Naive thymus-derived CD4-positive, alpha-beta T cell (primary cell): ENCODE results near the gene COL6A1. TPM values are rescaled to one million over a fixed set of nuclear protein-coding genes. Genes with fewer than 3 reads are reported as not detected.

Experiments
- ATAC-seq: fragments of 150-1000 bp; cut with Tn5 transposase; 2 replicates; pipeline ENCODE4 v1.10.0; 2021; ENCODE audit warnings: mild to moderate bottlenecking, moderate library complexity
- CTCF ChIA-PET: fragments of 350-600 bp; sonication (Branson Sonifier 250); formaldehyde crosslinking; loops from one replicate; lab custom pipeline; 2021; ENCODE audit warnings: antibody characterized with exemption; lab: Charles Lee
- POLR2A ChIA-PET: fragments of 350-600 bp; sonication (Branson Sonifier 250); formaldehyde crosslinking; loops from one replicate; lab custom pipeline; 2021; ENCODE audit warnings: antibody characterized with exemption, inconsistent platforms; lab: Charles Lee
- DNase-seq, 9 donors: peaks; one replicate each; pipeline versions ENCODE4 v3.0.0 to v3.0.0-alpha.2; 2020 to 2022; ENCODE audit warnings: mixed read lengths in 1 of 9
- H3K27ac ChIP-seq: one replicate; pipeline ENCODE4 v1.7.0; 2013; ENCODE audit warnings: mild to moderate bottlenecking, low read depth, low read length, moderate library complexity
- H3K27me3 ChIP-seq, 2 donors: one replicate each; pipeline ENCODE4 v1.7.0; 2013; ENCODE audit warnings: low read length in 2 of 2, mild to moderate bottlenecking in 2 of 2, moderate library complexity in 2 of 2; ENCODE audit not compliant: control insufficient read depth in 2 of 2, insufficient read depth in 2 of 2
- H3K36me3 ChIP-seq, 3 experiments: 1 replicate in 2 of 3; 2 replicates in 1 of 3; pipeline ENCODE4 v1.7.0; 2013; ENCODE audit warnings: low read length in 3 of 3, mild to moderate bottlenecking in 3 of 3, moderate library complexity in 1 of 3; ENCODE audit not compliant: insufficient read depth in 3 of 3, control insufficient read depth in 2 of 3
- H3K4me1 ChIP-seq, 2 donors: one replicate each; pipeline ENCODE4 v1.7.0; 2013; ENCODE audit warnings: low read length in 2 of 2, mild to moderate bottlenecking in 2 of 2, moderate library complexity in 1 of 2; ENCODE audit not compliant: control insufficient read depth in 2 of 2, insufficient read depth in 2 of 2
- H3K4me3 ChIP-seq: 2 replicates; pipeline ENCODE4 v1.7.0; 2013; ENCODE audit warnings: mild to moderate bottlenecking, low read length
- H3K9me3 ChIP-seq, 3 experiments: 1 replicate in 2 of 3; 2 replicates in 1 of 3; pipeline ENCODE4 v1.7.0; 2013; ENCODE audit warnings: low read length in 3 of 3; ENCODE audit not compliant: control insufficient read depth in 2 of 3
- H3K27ac Mint-ChIP-seq, 9 donors: one replicate each; pipeline ENCODE4 v1.8.0; 2020 to 2022; ENCODE audit warnings: mixed read lengths in 9 of 9, mild to moderate bottlenecking in 8 of 9, moderate library complexity in 5 of 9, inconsistent platforms in 2 of 9
- H3K27me3 Mint-ChIP-seq, 5 donors: one replicate each; pipeline ENCODE4 v1.8.0; 2021 to 2022; ENCODE audit warnings: mixed read lengths in 5 of 5, mild to moderate bottlenecking in 1 of 5
- H3K36me3 Mint-ChIP-seq, 5 donors: one replicate each; pipeline ENCODE4 v1.8.0; 2020 to 2022; ENCODE audit warnings: mixed read lengths in 5 of 5, mild to moderate bottlenecking in 3 of 5, inconsistent platforms in 1 of 5
- H3K4me1 Mint-ChIP-seq, 7 donors: one replicate each; pipeline ENCODE4 v1.8.0; 2020 to 2022; ENCODE audit warnings: mixed read lengths in 7 of 7, mild to moderate bottlenecking in 3 of 7, inconsistent platforms in 1 of 7
- H3K4me3 Mint-ChIP-seq, 10 donors: one replicate each; pipeline ENCODE4 v1.8.0; 2020 to 2022; ENCODE audit warnings: mild to moderate bottlenecking in 10 of 10, mixed read lengths in 10 of 10, moderate library complexity in 6 of 10, inconsistent platforms in 2 of 10
- H3K9me3 Mint-ChIP-seq, 11 donors: one replicate each; pipeline ENCODE4 v1.8.0; 2020 to 2022; ENCODE audit warnings: mixed read lengths in 11 of 11, mild to moderate bottlenecking in 4 of 11, inconsistent platforms in 1 of 11, moderate library complexity in 1 of 11
- intact Hi-C, 2 donors: fragments of 100-400 bp; cut with micrococcal nuclease; formaldehyde crosslinking; loops; one replicate each; pipeline ENCODE4 v1.15.1; 2023
- polyA plus RNA-seq, 2 donors: library from polyadenylated mRNA; unstranded; fragments of 300-500 nt; fragmentation: Illumina TruSeq; gene quantifications; one replicate each; pipeline ENCODE4 v1.2.3, GENCODE V29; 2021
- total RNA-seq, 6 experiments: library from RNA in 5 of 6; stranded (reverse) in 5 of 6; gene quantifications; 1 replicate in 5 of 6; 2 replicates in 1 of 6; pipeline ENCODE4 v1.2.3 and lab custom pipeline; 2021 to 2026

The COL6A1 gene
- total and polyA plus RNA-seq, 7 experiments from 2014 or later, result 0.22 to 17.1 (median 6.0) TPM

DNA sequence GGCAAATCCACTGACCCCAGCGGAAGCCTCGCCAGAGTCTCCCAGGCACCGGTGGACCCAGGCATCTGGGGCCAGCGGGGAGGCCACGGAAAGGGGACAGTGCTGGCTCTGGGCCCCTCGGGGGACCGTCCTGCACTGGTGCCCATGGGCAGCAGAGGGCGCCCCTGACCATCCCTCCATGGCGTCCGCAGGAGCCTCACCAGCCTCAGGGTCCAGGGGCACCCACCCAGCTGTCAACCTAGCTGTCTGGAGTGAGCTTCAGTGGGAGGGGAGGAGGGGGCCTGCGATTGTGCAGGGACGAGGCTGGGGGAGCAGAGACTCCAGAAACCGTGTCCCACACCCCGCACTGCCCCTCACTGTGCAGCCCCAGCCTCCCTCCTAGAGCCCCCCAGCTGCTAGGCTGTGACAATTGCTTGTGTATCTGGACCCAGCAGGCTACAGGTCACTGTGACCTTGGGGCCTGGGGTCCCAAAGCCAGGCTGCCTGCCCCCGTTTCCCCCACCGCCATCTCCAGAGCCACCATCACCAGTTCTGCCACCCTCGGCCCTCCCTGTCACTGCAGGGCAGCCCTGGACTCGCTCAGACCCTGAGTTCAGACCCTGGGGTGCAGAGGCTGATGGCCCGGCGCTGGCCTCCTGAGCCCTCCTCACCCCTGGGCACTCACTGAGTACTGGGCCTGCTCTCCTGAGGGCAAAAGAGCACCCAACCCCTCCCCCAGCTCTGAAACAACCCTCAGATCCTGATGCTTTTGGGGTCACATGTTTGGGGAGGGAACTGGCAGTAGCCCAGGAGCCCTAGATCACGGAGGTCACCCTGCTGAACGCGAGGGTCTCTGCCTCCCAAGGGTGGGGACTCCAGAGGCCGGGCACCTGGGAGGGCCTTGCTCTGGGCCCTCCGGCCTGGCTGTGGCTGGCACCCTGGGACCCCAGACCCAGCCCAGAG is 10.6 kb upstream of the COL6A1 start:
- CTCF ChIA-PET, result interaction anchor here (0.6 to 2.0 kb wide), 2 partner anchors 172 to 1021 kb away, joined by 4 to 9 read pairs; no protein-coding TSS in a partner anchor
- H3K36me3 ChIP-seq, result no peaks in the 10 kb centered on the region
- DNase-seq (peak in 4 of 9 donors; percentile 26 to 56 (median 46)), ATAC-seq (peak; percentile 55)
- H3K27ac Mint-ChIP-seq, result peak overlapping the region in 1 of 9 donors; percentile 41
- H3K4me1 ChIP-seq, result peaks cover 20 to 22% of the 10 kb centered on the region in 2 donors
- H3K27ac ChIP-seq, result no peak overlapping the region
- H3K9me3 Mint-ChIP-seq, result no peaks in the 10 kb centered on the region
- H3K36me3 Mint-ChIP-seq, result no peaks in the 10 kb centered on the region
- peaks cover 5 to 19% (median 14%) of the 10 kb centered on the region in 7 donors for H3K4me1 Mint-ChIP-seq
- peaks cover 0 to 16% of the 10 kb centered on the region in 2 donors for H3K27me3 ChIP-seq
- H3K4me3 Mint-ChIP-seq, result peak overlapping the region in 1 of 10 donors; percentile 34
- no peaks in the 10 kb centered on the region for H3K9me3 ChIP-seq
- no peak overlapping the region for H3K4me3 ChIP-seq
- intact Hi-C loops, result loop anchor here (5.0 to 10.0 kb wide), 5 partner anchors 124 to 486 kb away; partner anchors contain the start of genes COL6A2 (in 1 of the 2), DIP2A (in 1 of the 2), LSS (in 1 of the 2) and MCM3AP (in 1 of the 2)
- H3K27me3 Mint-ChIP-seq, result peaks cover 0 to 26% (median 7%) of the 10 kb centered on the region in 5 donors
- POLR2A ChIA-PET, result no interaction called here

DNA sequence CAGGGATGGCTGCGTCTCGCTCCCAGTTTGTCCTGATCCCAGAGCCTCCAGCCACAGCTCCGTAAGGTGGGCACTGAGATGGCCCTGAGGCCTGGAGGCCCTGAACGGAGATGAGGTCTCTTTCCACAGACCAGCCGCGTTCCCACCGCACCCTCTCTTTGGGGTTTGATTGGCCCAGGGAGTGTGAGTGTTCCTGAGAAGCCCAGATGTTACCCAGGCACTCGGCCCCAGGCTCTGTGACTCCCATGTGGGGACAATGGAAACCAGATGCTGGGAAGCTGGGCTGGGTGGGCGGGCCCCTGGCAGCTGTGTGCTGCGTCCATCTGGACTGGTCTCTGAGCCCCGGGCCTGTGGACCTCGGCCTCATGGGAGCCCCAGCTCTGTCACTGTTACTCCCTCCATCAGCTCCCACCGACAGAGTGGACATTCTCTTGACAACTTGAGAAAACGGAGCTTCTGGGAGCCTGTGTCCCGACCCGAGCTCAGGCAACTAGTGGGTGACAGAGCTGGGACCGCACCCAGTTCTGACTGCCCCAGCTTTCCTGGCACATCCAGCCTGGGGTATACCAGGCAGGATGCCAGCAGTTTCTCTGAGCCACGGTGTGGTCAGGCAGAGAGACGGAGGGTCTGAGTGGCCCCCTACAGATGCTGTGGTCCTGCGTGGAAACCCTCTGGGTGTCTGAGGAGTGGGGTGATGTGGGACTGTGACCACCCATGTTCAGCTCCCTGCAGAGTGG is 9.8 kb upstream of the COL6A1 start:
- peaks cover 0 to 16% of the 10 kb centered on the region in 2 donors for H3K27me3 ChIP-seq

GRCh38 chr21:45972353-45972715 is 9.2 kb upstream of the COL6A1 start:
- Histone ChIP-seq H3K4me3 (no peak overlapping the region), H3K27me3 (peaks cover 0 to 13% of the 10 kb centered on the region in 2 donors), H3K36me3 (no peaks in the 10 kb centered on the region), H3K27ac (no peak overlapping the region), H3K9me3 (no peaks in the 10 kb centered on the region), H3K4me1 (peaks cover 20 to 22% of the 10 kb centered on the region in 2 donors)
- no peaks in the 10 kb centered on the region for H3K36me3 Mint-ChIP-seq
- POLR2A ChIA-PET, result no interaction called here
- no peaks in the 10 kb centered on the region for H3K9me3 Mint-ChIP-seq
- peaks cover 5 to 24% (median 14%) of the 10 kb centered on the region in 7 donors for H3K4me1 Mint-ChIP-seq
- DNase-seq (no peak), ATAC-seq (no peak)
- intact Hi-C loops, result loop anchor here (2.0 to 10.0 kb wide), 6 partner anchors 122 to 485 kb away; partner anchors contain the start of genes LSS (in 2 of the 2), COL6A2 (in 1 of the 2), DIP2A (in 1 of the 2) and MCM3AP (in 1 of the 2)
- H3K27me3 Mint-ChIP-seq, result peaks cover 0 to 36% (median 10%) of the 10 kb centered on the region in 5 donors
- peak overlapping the region in 2 of 10 donors; percentile 25 to 93 for H3K4me3 Mint-ChIP-seq
- CTCF ChIA-PET, result interaction anchor here (2.0 kb wide), 1 partner anchor 171 kb away, joined by 9 read pairs; no protein-coding TSS in a partner anchor
- no peak overlapping the region for H3K27ac Mint-ChIP-seq

More for the DNA sequence above, 9.8 kb upstream of the COL6A1 start:
- no peak for ATAC-seq
- H3K4me1 ChIP-seq, result peaks cover 20 to 22% of the 10 kb centered on the region in 2 donors
- no peaks in the 10 kb centered on the region for H3K36me3 ChIP-seq
- H3K4me1 Mint-ChIP-seq, result peaks cover 5 to 24% (median 14%) of the 10 kb centered on the region in 7 donors
- H3K27ac Mint-ChIP-seq, result no peak overlapping the region
- no peaks in the 10 kb centered on the region for H3K36me3 Mint-ChIP-seq
- no peak for DNase-seq
- POLR2A ChIA-PET, result no interaction called here
- H3K4me3 Mint-ChIP-seq, result peak overlapping the region in 3 of 10 donors; percentile 10 to 93 (median 25)
- H3K9me3 ChIP-seq, result no peaks in the 10 kb centered on the region
- CTCF ChIA-PET, result interaction anchor here (2.0 kb wide), 1 partner anchor 172 kb away, joined by 9 read pairs; no protein-coding TSS in a partner anchor
- intact Hi-C loops, result loop anchor here (2.0 to 10.0 kb wide), 6 partner anchors 123 to 486 kb away; partner anchors contain the start of genes LSS (in 2 of the 2), COL6A2 (in 1 of the 2), DIP2A (in 1 of the 2) and MCM3AP (in 1 of the 2)
- H3K4me3 ChIP-seq, result no peak overlapping the region
- H3K27ac ChIP-seq, result no peak overlapping the region
- H3K9me3 Mint-ChIP-seq, result no peaks in the 10 kb centered on the region
- peaks cover 0 to 35% (median 10%) of the 10 kb centered on the region in 5 donors for H3K27me3 Mint-ChIP-seq

DNA sequence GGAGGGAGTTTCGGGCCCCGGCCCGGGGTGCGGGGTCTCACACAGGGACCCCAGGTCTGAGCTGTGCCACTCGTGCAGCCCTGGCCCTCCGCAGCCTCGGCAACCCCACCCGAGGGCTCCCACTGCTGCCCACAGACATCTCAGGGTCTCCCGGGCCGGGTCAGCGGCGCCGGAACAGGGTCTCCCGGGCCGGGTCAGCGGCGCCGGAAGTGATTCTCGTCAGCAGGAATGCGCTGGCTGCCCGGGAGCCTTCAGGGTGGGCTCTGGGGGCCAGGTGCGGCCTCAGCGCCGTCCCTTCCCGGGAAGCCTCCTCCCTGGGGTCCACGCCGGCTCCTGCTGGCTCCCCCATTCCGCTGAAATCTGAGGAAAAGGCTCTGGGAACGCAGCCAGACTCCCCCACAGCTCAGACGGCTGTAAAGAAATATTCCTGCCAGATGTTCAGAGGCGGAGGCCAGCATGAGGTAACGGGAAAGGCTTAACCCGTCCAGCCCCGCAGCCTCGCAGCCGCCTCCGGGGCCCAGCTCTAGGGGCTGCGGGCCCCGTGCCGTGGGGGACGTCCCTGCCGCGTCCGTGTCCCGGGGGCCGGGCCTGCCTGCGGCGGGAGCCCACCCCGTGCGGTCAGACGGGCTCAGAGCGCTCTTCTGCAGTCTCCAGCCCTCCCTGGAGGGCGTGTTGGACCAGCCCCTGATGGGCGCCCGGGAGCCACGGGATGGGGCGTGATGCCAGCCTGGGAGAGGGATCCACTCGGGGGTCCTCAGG is 8.7 kb upstream of the COL6A1 start:
- H3K27ac Mint-ChIP-seq, result peak overlapping the region in 3 of 9 donors; percentile 75 to 88 (median 86)
- no peaks in the 10 kb centered on the region for H3K36me3 Mint-ChIP-seq
- H3K4me1 Mint-ChIP-seq, result peaks cover 5 to 24% (median 14%) of the 10 kb centered on the region in 7 donors
- peak; percentile 1 for ATAC-seq
- H3K27me3 Mint-ChIP-seq, result peaks cover 0 to 39% (median 10%) of the 10 kb centered on the region in 5 donors
- peak overlapping the region in 8 of 10 donors; percentile 5 to 93 (median 86) for H3K4me3 Mint-ChIP-seq
- Histone ChIP-seq H3K27me3 (peaks cover 0 to 13% of the 10 kb centered on the region in 2 donors), H3K9me3 (no peaks in the 10 kb centered on the region), H3K4me1 (peaks cover 20 to 22% of the 10 kb centered on the region in 2 donors), H3K4me3 (peak overlapping the region; percentile 78), H3K27ac (peak overlapping the region; percentile 50), H3K36me3 (no peaks in the 10 kb centered on the region)
- no peaks in the 10 kb centered on the region for H3K9me3 Mint-ChIP-seq
- no peak for DNase-seq
- intact Hi-C loops, result loop anchor here (1.0 to 10.0 kb wide), 9 partner anchors 8 to 484 kb away; partner anchors contain the start of genes COL6A1 (in 2 of the 2), COL6A2 (in 2 of the 2), LSS (in 2 of the 2) and DIP2A (in 1 of the 2)
- POLR2A ChIA-PET, result interaction anchor here (1.2 kb wide), 1 partner anchor 85 kb away, joined by 4 read pairs; no protein-coding TSS in a partner anchor
- CTCF ChIA-PET, result interaction anchor here (0.6 to 2.0 kb wide), 5 partner anchors 88 to 302 kb away, joined by 3 to 9 read pairs (median 4); no protein-coding TSS in a partner anchor

DNA sequence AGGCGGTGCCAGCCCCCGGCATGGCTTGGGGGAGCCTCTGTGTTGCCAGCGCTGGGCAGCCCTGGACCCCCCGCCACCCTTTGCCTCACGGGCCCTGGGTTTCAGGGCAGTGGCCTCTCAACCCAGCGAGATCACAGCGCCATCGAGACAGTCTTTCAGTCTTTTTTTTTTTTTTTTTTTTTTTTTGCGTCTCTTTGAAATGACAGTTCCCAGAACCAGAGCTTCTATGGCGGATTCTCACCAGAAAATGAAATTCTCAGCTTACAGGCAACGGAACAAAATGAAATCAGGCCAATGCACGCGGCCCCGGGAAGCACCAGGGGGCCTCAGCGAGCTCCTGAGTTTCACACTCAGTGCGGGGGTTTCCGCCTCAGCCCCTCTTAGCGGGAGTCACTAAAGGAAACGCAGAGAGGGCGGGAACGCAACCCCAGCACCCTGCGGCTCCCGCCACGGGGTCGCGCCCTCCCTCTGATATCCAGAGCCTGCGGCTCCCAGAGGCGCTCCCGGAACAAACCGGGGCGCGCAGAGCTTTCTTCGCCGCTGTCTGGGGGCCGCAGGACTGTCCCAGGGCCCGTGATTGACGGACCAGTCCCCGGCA is 8.0 kb upstream of the COL6A1 start:
- peak; percentile 94 for ATAC-seq
- Mint-ChIP-seq H3K27me3 (peaks cover 0 to 44% (median 10%) of the 10 kb centered on the region in 5 donors), H3K27ac (peak overlapping the region in 8 of 9 donors; percentile 41 to 91 (median 80)), H3K4me1 (peaks cover 5 to 27% (median 18%) of the 10 kb centered on the region in 7 donors), H3K36me3 (no peaks in the 10 kb centered on the region), H3K4me3 (peak overlapping the region; percentile 75 to 94 (median 92)), H3K9me3 (no peaks in the 10 kb centered on the region)
- H3K9me3 ChIP-seq, result no peaks in the 10 kb centered on the region
- CTCF ChIA-PET, result interaction anchor here (0.6 to 1.1 kb wide), 6 partner anchors 88 to 530 kb away, joined by 3 to 6 read pairs (median 4); no protein-coding TSS in a partner anchor
- H3K27ac ChIP-seq, result peak overlapping the region; percentile 50
- intact Hi-C loops, result loop anchor here (1.0 to 10.0 kb wide), 9 partner anchors 8 to 484 kb away; partner anchors contain the start of genes COL6A1 (in 2 of the 2), COL6A2 (in 2 of the 2), LSS (in 2 of the 2) and DIP2A (in 1 of the 2)
- H3K36me3 ChIP-seq, result no peaks in the 10 kb centered on the region
- H3K27me3 ChIP-seq, result peaks cover 0 to 13% of the 10 kb centered on the region in 2 donors
- peaks cover 20 to 22% of the 10 kb centered on the region in 2 donors for H3K4me1 ChIP-seq
- peak; percentile 59 to 84 (median 77) for DNase-seq
- POLR2A ChIA-PET, result interaction anchor here (1.2 kb wide), 1 partner anchor 86 kb away, joined by 4 read pairs; no protein-coding TSS in a partner anchor
- peak overlapping the region; percentile 78 for H3K4me3 ChIP-seq
